Measurements from ENCODE around the gene CWF19L2. TPM values are rescaled to one million over a fixed set of nuclear protein-coding genes. Genes with fewer than 3 reads are reported as not detected.
"Not testable (repeated sequence)": the region's sequence is repeated elsewhere in the genome, so short reads cannot be mapped to it uniquely, and the experiment has no call there.

Gene CWF19L2
- 17.3 TPM for total RNA-seq
- long read RNA-seq, transcript CWF19L2-201 (18 exons, 3,278 nt): major isoform, 24 of 32 reads
- long read RNA-seq, partial matches to known transcripts: 4 of 32 reads
- long read RNA-seq, other reads (novel, unspliced or antisense): 4 of 32 reads

DNA sequence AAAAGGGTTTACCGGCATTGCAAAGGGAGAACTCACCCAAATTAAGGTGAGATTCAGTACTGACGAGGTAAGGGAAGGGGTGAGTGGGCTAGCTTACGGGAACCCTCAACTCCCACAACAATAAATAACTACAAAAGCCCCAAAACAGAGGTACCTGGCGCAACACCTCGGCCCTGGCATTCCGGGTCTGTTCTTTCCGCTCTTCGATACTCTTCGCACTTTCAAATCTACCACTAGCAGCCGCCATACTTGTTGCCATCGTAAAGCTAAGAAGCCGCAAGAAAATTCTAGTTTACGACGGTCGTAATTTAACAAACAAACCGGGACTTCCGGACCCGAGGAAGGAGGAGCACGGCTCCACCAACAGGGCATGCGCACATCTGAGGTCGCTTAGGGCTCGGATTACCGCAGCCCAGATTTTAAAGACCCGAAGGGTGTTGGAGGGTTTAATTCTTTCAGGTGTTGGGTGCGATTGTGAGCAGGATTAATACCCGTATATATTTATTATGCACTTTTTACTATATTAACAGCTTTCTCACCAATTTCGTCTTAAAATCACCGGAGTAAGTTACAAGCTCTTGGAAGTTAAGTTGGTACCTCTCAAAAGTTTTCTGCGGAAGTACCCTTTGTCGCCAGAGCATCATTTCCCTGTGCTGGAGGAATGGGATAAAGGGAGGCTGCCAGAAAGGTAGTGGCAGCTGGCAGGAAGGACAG is at the start of gene CWF19L2:
Gene CWF19L2, minus strand, starts transcription at position 268 of the 714 bp plus-strand sequence. Its CDS starts 9 bp downstream, at position 259.
- peak; percentile 94 for DNase-seq
- ATAC-seq: peak; percentile 100
- TF ChIP-seq CTCF (IDR thresholded peaks at IDR 0.05): no peak
- intact Hi-C loops (cut with DNase I): no loop called here
- Histone ChIP-seq H3K4me1 (peaks cover 14% of the 10 kb centered on the region), H3K27me3 (no peaks in the 10 kb centered on the region), H3K4me3 (peak within 1 kb of the TSS; percentile 82), H3K27ac (peak within 1 kb of the TSS; percentile 76), H3K9me3 (no peaks in the 10 kb centered on the region), H3K36me3 (peaks cover 23% of the 10 kb centered on the region)

DNA sequence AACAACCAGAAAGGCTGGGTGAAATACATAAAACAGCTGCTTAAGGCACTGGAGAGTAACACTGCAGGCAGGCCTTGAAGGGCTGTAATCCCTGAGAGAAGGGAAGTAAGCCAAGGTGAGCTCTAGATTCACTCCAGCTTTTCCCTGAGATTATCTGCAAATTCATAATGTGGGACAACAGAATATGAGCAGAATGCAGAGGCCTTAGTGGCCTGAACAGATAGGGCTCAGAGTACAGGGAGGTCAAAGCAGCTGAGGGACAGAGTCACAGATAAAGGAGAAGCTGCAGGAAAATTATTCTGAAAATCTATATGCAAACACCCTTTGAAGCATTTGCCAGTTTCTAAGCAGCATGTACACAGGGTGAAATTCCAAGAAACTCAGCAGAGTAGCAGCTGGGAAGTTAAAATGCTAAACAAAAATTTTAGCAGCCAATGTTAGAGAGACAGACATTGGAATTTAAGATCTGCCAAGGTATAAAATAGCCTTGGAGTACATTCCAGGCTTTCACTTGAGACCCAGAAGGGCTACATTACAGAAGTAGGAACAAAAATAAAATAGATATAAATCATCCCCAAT is 48.1 kb upstream of the CWF19L2 start:
- Histone ChIP-seq H3K36me3 (peaks cover 53% of the 10 kb centered on the region), H3K27ac (no peak overlapping the region), H3K4me3 (no peak overlapping the region), H3K27me3 (no peaks in the 10 kb centered on the region), H3K9me3 (no peaks in the 10 kb centered on the region), H3K4me1 (no peaks in the 10 kb centered on the region)
- intact Hi-C loops (cut with DNase I): no loop called here
- ATAC-seq (no peak), DNase-seq (no peak)
- no peak for TF ChIP-seq CTCF (IDR thresholded peaks at IDR 0.05)

GRCh38 chr11:107504981-107505380 is 47.4 kb upstream of the CWF19L2 start:
- DNase-seq (no peak), ATAC-seq (no peak)
- Histone ChIP-seq H3K4me3 (no peak overlapping the region), H3K36me3 (peaks cover 46% of the 10 kb centered on the region), H3K4me1 (no peaks in the 10 kb centered on the region), H3K9me3 (no peaks in the 10 kb centered on the region), H3K27ac (no peak overlapping the region), H3K27me3 (no peaks in the 10 kb centered on the region)
- intact Hi-C loops (cut with DNase I): no loop called here
- TF ChIP-seq CTCF (IDR thresholded peaks at IDR 0.05): no peak

DNA sequence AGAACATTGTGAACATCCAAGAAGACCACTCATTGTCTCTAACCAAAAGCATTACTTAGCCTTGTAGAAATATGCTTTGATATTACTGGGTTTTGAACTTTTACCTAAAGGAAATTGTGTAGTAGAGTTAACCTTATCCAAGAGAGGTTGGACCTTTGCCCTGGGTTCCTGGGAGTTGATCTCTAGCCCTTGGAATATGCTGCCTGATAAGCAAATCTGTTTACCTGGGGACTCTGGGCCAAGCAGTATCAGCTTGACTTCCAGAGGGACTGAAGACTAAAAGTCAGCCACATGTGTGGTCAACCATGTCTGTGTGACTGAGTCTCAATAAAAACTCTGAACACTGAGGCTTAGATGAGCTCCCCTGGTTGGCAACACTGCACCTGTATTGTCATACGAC is 44.1 kb upstream of the CWF19L2 start:
- DNase-seq (no peak), ATAC-seq (no peak)
- Histone ChIP-seq H3K27ac (no peak overlapping the region), H3K4me1 (no peaks in the 10 kb centered on the region), H3K27me3 (no peaks in the 10 kb centered on the region), H3K9me3 (no peaks in the 10 kb centered on the region), H3K36me3 (peaks cover 35% of the 10 kb centered on the region), H3K4me3 (no peak overlapping the region)
- intact Hi-C loops (cut with DNase I): no loop called here
- no peak for TF ChIP-seq CTCF (IDR thresholded peaks at IDR 0.05)

DNA sequence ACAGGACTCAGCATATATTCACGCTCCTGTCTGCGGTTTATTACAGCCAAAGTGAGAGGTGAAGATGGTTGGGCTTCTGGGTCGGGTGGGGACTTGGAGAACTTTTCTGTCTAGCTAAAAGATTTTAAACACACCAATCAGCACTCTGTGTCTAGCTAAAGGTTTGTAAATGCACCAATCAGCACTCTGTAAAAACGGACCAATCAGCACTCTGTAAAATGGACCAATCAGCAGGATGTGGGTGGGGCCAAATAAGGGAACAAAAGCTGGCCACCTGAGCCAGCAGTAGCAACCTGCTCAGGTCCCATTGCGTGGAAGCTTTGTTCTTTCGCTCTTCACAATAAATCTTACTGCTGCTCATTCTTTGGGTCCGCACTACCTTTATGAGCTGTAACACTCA is 39.7 kb upstream of the CWF19L2 start:
- H3K27me3 ChIP-seq; H3K27ac ChIP-seq; H3K9me3 ChIP-seq; ATAC-seq; H3K36me3 ChIP-seq; DNase-seq; intact Hi-C loops (cut with DNase I); H3K4me3 ChIP-seq; H3K4me1 ChIP-seq: not testable (repeated sequence)

GRCh38 chr11:107496011-107496410 is 38.4 kb upstream of the CWF19L2 start:
- Histone ChIP-seq H3K4me1 (no peaks in the 10 kb centered on the region), H3K36me3 (no peaks in the 10 kb centered on the region), H3K4me3 (no peak overlapping the region), H3K27ac (no peak overlapping the region), H3K27me3 (no peaks in the 10 kb centered on the region), H3K9me3 (no peaks in the 10 kb centered on the region)
- ATAC-seq (no peak), DNase-seq (no peak)
- intact Hi-C loops (cut with DNase I): no loop called here
- TF ChIP-seq CTCF (IDR thresholded peaks at IDR 0.05): no peak

All from upper lobe of right lung (tissue), 1 donor.